Neural cell (in vitro differentiated cells): ENCODE measurements around the gene CBL.

Source experiments
- EZH2 ChIP-seq: fragments of 200-600, 300-800 bp; shearing (Covaris generic), sonication (generic); IDR thresholded peaks from 2 replicates; pipeline ENCODE4 v1.6.1; 2014; ENCODE audit warnings: antibody characterized with exemption, low read length, borderline replicate concordance, mild to moderate bottlenecking; ENCODE audit not compliant: insufficient read depth, poor library complexity, severe bottlenecking
- MXI1 ChIP-seq: fragments of 450-650 bp; conservative IDR thresholded peaks from 2 replicates; pipeline ENCODE4 v1.6.1; 2014; ENCODE audit warnings: antibody characterized with exemption, mild to moderate bottlenecking; ENCODE audit not compliant: poor library complexity, severe bottlenecking
- POLR2AphosphoS5 ChIP-seq: IDR thresholded peaks from 2 replicates; pipeline ENCODE4 v1.6.1; 2012
- TAF1 ChIP-seq: IDR thresholded peaks from 2 replicates; pipeline ENCODE4 v1.6.1; 2012; ENCODE audit warnings: low read depth
- TF ChIP-seq, protein P1 (sequence below): fragments of 450-650 bp; IDR thresholded peaks from 2 replicates; pipeline ENCODE4 v1.5.1; 2014; ENCODE audit warnings: antibody characterized with exemption, mild to moderate bottlenecking, moderate library complexity; ENCODE audit not compliant: poor library complexity, severe bottlenecking

DNA sequence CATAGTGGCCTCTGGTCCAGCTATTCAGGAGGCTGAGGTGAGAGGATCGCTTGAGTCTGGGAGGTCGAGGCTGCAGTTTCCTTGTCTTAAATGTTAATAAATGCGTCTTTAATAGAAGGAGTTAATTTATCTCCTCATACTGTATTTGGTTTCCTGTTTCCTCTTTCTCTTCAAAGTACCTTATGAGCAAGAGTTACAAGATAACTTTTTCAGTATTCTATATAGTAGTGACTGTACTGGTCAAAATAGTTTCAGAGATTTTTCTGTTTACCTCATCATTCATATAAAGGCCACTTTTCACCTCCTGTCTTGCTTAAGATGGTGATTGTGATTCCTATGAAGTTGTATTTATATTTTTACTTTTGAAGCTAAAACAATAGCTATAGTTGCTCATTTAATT is 59.9 kb downstream of the CBL start:
- TF ChIP-seq TAF1: no peak
- TF ChIP-seq POLR2AphosphoS5: no peak
- TF ChIP-seq, protein P1, sequence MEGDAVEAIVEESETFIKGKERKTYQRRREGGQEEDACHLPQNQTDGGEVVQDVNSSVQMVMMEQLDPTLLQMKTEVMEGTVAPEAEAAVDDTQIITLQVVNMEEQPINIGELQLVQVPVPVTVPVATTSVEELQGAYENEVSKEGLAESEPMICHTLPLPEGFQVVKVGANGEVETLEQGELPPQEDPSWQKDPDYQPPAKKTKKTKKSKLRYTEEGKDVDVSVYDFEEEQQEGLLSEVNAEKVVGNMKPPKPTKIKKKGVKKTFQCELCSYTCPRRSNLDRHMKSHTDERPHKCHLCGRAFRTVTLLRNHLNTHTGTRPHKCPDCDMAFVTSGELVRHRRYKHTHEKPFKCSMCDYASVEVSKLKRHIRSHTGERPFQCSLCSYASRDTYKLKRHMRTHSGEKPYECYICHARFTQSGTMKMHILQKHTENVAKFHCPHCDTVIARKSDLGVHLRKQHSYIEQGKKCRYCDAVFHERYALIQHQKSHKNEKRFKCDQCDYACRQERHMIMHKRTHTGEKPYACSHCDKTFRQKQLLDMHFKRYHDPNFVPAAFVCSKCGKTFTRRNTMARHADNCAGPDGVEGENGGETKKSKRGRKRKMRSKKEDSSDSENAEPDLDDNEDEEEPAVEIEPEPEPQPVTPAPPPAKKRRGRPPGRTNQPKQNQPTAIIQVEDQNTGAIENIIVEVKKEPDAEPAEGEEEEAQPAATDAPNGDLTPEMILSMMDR: no peak
- TF ChIP-seq EZH2: no peak
- TF ChIP-seq MXI1: no peak
